IMR-90 (cell line): ENCODE results near the gene C16orf96.

Source experiments
- BHLHE40 ChIP-seq: fragments of 150-350 bp; IDR thresholded peaks from 2 replicates; pipeline ENCODE4 v1.6.1; 2016; ENCODE audit warnings: mild to moderate bottlenecking, low read depth, low read length
- FOS ChIP-seq: fragments of 150-350 bp; IDR thresholded peaks from 2 replicates; pipeline ENCODE4 v1.6.1; 2016; ENCODE audit warnings: low read depth, low read length
- POLR2A ChIP-seq: IDR thresholded peaks from 2 replicates; pipeline ENCODE4 v1.6.1; 2012; ENCODE audit warnings: mild to moderate bottlenecking, low read depth, low read length
- TF ChIP-seq, protein P1 (sequence below): conservative IDR thresholded peaks from 2 replicates; pipeline ENCODE4 v1.5.1; 2012; ENCODE audit warnings: mild to moderate bottlenecking, low read depth, low read length, improper control_type of control experiment

DNA sequence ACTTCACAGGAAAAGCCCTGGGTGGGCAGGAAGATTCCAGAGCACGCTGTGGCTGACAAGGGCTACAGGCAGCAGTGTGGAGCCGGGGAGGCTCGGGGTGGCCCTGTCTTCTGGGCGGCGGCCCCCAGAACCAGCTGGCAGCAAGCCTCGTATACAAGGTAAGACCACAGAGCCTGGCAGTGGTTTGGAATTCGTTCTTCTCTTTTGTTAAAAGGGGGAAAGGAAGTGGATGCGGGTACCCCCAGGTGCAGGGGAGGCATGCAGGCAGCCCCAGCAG is 52.5 kb downstream of the C16orf96 start:
- TF ChIP-seq FOS (no peak), POLR2A (no peak), BHLHE40 (no peak)
- TF ChIP-seq, protein P1, sequence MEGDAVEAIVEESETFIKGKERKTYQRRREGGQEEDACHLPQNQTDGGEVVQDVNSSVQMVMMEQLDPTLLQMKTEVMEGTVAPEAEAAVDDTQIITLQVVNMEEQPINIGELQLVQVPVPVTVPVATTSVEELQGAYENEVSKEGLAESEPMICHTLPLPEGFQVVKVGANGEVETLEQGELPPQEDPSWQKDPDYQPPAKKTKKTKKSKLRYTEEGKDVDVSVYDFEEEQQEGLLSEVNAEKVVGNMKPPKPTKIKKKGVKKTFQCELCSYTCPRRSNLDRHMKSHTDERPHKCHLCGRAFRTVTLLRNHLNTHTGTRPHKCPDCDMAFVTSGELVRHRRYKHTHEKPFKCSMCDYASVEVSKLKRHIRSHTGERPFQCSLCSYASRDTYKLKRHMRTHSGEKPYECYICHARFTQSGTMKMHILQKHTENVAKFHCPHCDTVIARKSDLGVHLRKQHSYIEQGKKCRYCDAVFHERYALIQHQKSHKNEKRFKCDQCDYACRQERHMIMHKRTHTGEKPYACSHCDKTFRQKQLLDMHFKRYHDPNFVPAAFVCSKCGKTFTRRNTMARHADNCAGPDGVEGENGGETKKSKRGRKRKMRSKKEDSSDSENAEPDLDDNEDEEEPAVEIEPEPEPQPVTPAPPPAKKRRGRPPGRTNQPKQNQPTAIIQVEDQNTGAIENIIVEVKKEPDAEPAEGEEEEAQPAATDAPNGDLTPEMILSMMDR: no peak
